Colonic mucosa (tissue), 4 donors: Measurements from ENCODE around the gene TSHR. TPM values are rescaled to one million over a fixed set of nuclear protein-coding genes. Genes with fewer than 3 reads are reported as not detected.

ENCODE experiments used
- DNase-seq: peaks from one replicate; pipeline ENCODE4 v3.0.0-alpha.2; 2020
- H3K27ac ChIP-seq: fragments of 200-600 bp; one replicate; pipeline ENCODE4 v1.8.0; 2021
- H3K27me3 ChIP-seq: fragments of 200-600 bp; one replicate; pipeline ENCODE4 v1.8.0; 2021
- H3K36me3 ChIP-seq: fragments of 200-600 bp; one replicate; pipeline ENCODE4 v1.8.0; 2021
- H3K4me1 ChIP-seq: fragments of 200-600 bp; one replicate; pipeline ENCODE4 v1.8.0; 2021; ENCODE audit warnings: mild to moderate bottlenecking
- H3K4me3 ChIP-seq: fragments of 200-600 bp; one replicate; pipeline ENCODE4 v1.8.0; 2021
- H3K9ac ChIP-seq, 2 donors: one replicate each; pipeline ENCODE4 v1.7.0; 2013; ENCODE audit warnings: control low read depth in 2 of 2, low read depth in 2 of 2, low read length in 2 of 2
- H3K9me3 ChIP-seq: fragments of 200-600 bp; one replicate; pipeline ENCODE4 v1.8.0; 2021
- intact Hi-C: fragments of 100-400 bp; cut with DNase I; formaldehyde crosslinking; loops from one replicate; pipeline ENCODE4 v1.14.1; 2022
- total RNA-seq, 2 donors: library from RNA; stranded (reverse); fragmentation: NEBNext Ultra II Directional in 1 of 2; extraction: Animal tissue kit (Norgen Biotek cat#: 25700) in 1 of 2; gene quantifications; one replicate each; pipeline ENCODE4 v1.2.1, GENCODE V29; 2021
- TF ChIP-seq, protein P1 (sequence below): fragments of 200-600 bp; IDR thresholded peaks from one replicate; pipeline ENCODE4 v1.8.0; 2022; ENCODE audit warnings: antibody characterized with exemption, mild to moderate bottlenecking
- donor health status: healthy.
- donor health status: DM: no; HTN: no; CAD: no.
- donor health status: DM: no; HTN: no; CAD: no.

The TSHR gene
- total RNA-seq, 2 donors from 2014 or later: 0.11 to 0.25 TPM

DNA sequence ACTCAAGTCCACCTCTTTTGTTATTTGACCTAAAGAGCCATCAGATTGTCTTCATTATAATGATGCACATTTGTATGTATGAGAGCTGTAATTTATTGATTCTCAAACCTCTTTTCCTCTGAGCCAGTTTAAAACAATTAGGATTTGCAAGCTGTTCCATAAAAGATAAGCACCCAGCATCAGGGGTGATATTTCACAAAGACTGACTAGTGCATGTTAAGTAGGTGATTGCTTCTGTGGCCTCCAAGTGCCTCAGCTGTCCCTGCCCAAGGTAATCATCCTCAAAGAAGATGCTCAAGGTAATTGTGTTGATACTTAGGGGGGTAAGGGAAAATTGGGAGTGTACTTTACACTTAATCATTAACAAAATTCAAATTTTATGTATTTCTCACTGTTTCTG is 32.1 kb upstream of the TSHR start:
- H3K9me3 ChIP-seq: no peaks in the 10 kb centered on the region
- H3K27ac ChIP-seq: no peak overlapping the region
- H3K9ac ChIP-seq: no peak overlapping the region
- no peaks in the 10 kb centered on the region for H3K27me3 ChIP-seq
- no peak overlapping the region for H3K4me3 ChIP-seq
- no peaks in the 10 kb centered on the region for H3K4me1 ChIP-seq
- DNase-seq: no peak
- H3K36me3 ChIP-seq: no peaks in the 10 kb centered on the region
- TF ChIP-seq, protein P1, sequence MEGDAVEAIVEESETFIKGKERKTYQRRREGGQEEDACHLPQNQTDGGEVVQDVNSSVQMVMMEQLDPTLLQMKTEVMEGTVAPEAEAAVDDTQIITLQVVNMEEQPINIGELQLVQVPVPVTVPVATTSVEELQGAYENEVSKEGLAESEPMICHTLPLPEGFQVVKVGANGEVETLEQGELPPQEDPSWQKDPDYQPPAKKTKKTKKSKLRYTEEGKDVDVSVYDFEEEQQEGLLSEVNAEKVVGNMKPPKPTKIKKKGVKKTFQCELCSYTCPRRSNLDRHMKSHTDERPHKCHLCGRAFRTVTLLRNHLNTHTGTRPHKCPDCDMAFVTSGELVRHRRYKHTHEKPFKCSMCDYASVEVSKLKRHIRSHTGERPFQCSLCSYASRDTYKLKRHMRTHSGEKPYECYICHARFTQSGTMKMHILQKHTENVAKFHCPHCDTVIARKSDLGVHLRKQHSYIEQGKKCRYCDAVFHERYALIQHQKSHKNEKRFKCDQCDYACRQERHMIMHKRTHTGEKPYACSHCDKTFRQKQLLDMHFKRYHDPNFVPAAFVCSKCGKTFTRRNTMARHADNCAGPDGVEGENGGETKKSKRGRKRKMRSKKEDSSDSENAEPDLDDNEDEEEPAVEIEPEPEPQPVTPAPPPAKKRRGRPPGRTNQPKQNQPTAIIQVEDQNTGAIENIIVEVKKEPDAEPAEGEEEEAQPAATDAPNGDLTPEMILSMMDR: no peak
- intact Hi-C loops: no loop called here

DNA sequence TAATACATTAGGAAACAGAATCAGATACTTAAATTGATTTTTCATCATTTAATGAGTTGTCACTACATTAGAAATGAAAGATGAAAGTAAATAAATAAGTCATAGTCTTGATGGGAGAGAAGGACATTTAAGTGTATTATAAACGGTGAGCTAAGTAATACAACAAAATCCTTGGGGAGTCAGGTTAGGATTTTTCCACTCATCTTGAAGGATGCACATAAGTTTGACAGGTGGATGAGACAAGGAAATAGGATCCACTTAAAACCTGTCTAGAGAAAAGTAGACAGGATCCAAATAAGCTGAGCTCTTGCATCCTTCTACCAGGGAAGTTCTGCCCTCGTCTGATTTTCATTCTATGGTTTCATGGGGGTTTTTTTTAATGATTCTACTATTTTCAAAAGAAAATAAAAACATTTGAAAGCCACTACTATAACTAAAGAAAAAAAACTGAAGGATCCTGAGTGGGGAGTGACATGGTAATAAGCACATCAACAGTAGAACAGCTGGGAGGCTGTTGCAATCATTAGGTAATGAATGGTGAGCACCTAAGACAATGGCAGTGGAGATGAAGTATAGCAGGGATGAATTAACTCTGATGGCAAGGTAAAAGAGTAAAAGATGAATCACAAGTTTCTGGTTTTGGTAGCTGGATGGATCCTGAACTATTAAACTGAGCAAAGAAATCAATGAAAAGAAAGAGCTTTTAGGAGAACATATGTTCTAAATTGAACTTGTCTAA is 30.9 kb upstream of the TSHR start:
- no peak for DNase-seq
- Histone ChIP-seq H3K27me3 (no peaks in the 10 kb centered on the region), H3K4me1 (no peaks in the 10 kb centered on the region), H3K9ac (no peak overlapping the region), H3K4me3 (no peak overlapping the region), H3K27ac (no peak overlapping the region), H3K9me3 (no peaks in the 10 kb centered on the region), H3K36me3 (no peaks in the 10 kb centered on the region)
- intact Hi-C loops: no loop called here
- TF ChIP-seq, protein P1: no peak

DNA sequence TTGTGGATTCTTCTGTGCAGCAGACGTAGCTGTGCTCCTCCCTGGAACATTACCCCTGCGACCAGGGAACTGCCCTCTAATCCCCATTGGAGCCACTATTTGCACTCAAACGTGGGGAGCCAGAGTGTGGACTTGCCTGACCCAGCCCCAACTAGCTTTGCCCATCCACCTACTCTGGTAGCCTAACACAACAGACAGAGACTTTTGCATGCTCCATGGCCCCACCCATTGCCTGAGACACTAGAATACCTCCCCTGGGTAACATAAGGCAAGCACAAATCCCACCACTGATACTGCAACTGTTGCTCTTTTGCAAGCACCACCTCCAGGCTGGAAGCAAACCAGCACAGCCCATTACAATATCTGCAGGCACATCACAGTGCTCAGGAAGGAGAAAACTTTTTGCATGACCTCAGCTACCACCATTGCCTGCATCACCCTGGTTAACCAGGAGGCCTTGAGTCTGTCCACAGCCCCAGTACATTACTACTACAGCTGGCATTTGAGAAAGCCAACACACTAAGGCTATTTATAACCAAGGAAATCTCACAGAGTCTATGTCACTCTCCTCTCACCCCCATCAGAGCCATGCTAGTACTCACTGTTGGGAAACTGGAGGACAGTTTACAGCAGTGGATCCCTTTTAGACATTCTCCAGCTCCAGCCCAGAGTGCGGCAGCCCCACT is 28.9 kb upstream of the TSHR start:
- Histone ChIP-seq H3K4me1 (no peaks in the 10 kb centered on the region), H3K4me3 (no peak overlapping the region), H3K36me3 (no peaks in the 10 kb centered on the region), H3K9ac (no peak overlapping the region), H3K27ac (no peak overlapping the region), H3K9me3 (no peaks in the 10 kb centered on the region), H3K27me3 (no peaks in the 10 kb centered on the region)
- DNase-seq: no peak
- TF ChIP-seq, protein P1: no peak
- intact Hi-C loops: no loop called here

DNA sequence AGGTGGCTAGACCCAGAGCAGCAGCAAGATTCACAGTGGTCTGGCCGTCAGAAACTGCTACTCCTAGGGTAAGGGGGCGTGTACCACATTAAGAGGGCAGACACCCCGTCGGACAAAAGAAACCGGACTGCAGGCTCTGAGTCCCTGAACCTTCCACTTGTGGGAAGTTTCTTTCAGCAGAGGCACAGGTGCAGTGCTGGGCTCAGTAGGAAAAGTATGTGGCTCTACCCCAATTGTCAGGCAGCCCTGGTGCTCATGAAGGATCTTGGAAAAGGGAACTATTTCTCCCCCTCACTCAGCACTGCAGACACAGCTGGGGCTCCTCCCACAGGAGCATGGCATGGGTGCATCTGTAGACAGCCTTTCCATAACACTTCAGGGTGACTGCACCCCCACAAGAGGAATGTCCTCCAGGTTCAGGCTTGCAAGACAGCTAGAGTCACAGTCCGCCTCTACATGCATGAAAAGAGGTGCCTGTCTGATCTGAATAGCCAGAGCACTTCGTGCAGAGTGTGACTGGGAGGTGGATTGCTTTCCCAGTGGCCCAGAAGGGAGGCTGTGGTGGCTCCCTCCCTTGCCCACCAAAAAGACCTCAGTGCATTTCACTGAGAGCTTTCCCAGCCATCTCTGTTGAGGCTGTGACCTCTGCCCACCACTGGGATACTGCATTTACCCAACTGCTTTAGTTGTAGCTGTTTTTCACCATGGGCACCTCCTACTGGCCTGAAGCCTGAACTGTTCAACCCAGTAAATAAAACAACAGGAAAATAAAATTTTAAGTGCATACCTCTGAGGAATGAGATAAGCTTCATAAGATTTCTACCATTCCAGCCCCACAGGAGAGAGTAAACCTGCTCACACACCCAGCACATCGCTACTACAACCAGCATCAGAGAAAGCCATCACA is 28.1 kb upstream of the TSHR start:
- no peaks in the 10 kb centered on the region for H3K36me3 ChIP-seq
- no peak overlapping the region for H3K4me3 ChIP-seq
- H3K27ac ChIP-seq: no peak overlapping the region
- TF ChIP-seq, protein P1: no peak
- H3K9me3 ChIP-seq: no peaks in the 10 kb centered on the region
- no peak overlapping the region for H3K9ac ChIP-seq
- H3K27me3 ChIP-seq: no peaks in the 10 kb centered on the region
- intact Hi-C loops: no loop called here
- H3K4me1 ChIP-seq: no peaks in the 10 kb centered on the region
- no peak for DNase-seq

DNA sequence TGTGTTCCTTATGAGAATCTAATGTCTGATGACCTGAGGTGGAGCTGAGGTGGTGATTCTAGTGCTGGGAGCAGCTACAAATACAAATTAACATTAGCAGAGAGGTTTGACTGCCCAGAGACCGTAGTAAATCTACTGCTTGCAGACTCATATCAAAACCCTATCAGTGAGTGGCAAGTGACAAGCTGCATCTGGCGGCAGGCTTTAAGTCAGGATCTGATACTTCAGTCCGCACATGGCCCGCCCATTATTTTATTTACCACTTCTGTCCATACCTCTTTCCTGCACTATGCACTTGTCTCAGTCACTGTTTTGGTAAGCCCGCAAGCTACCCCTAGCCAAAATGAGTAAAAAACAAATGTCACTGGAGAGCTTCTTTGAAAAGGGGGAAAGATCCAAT is 25.3 kb upstream of the TSHR start:
- H3K4me1 ChIP-seq: no peaks in the 10 kb centered on the region
- TF ChIP-seq, protein P1: no peak
- H3K9me3 ChIP-seq: no peaks in the 10 kb centered on the region
- H3K9ac ChIP-seq: no peak overlapping the region
- H3K36me3 ChIP-seq: no peaks in the 10 kb centered on the region
- DNase-seq: no peak
- intact Hi-C loops: no loop called here
- H3K27ac ChIP-seq: no peak overlapping the region
- H3K4me3 ChIP-seq: no peak overlapping the region
- no peaks in the 10 kb centered on the region for H3K27me3 ChIP-seq
